GM18868 (cell line): ENCODE measurements around the gene CA11.

Experiments
- ATAC-seq: cut with Tn5 transposase; IDR thresholded peaks from one replicate; pipeline ENCODE4 v1.9.1; 2021; ENCODE audit warnings: mild to moderate bottlenecking, moderate library complexity; ENCODE audit not compliant: unreplicated experiment

The CA11 gene

GRCh38 chr19:48631225-48631624 is 14.8 kb downstream of the CA11 start:
- no peak for ATAC-seq

- no peak for ATAC-seq
Observed at GRCh38 chr19:48630296-48631063, 15.5 kb downstream of the CA11 start.

- no peak for ATAC-seq
Observed at GRCh38 chr19:48629599-48630295, 16.2 kb downstream of the CA11 start.

DNA sequence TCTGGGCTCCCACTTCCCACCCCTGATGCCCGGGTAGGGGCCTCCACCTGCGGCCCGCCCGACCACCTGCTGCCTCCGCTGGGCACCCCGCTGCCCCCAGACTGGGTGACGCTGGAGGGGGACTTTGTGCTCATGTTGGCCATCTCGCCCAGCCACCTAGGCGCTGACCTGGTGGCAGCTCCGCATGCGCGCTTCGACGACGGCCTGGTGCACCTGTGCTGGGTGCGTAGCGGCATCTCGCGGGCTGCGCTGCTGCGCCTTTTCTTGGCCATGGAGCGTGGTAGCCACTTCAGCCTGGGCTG is 16.7 kb downstream of the CA11 start:
- no peak for ATAC-seq

DNA sequence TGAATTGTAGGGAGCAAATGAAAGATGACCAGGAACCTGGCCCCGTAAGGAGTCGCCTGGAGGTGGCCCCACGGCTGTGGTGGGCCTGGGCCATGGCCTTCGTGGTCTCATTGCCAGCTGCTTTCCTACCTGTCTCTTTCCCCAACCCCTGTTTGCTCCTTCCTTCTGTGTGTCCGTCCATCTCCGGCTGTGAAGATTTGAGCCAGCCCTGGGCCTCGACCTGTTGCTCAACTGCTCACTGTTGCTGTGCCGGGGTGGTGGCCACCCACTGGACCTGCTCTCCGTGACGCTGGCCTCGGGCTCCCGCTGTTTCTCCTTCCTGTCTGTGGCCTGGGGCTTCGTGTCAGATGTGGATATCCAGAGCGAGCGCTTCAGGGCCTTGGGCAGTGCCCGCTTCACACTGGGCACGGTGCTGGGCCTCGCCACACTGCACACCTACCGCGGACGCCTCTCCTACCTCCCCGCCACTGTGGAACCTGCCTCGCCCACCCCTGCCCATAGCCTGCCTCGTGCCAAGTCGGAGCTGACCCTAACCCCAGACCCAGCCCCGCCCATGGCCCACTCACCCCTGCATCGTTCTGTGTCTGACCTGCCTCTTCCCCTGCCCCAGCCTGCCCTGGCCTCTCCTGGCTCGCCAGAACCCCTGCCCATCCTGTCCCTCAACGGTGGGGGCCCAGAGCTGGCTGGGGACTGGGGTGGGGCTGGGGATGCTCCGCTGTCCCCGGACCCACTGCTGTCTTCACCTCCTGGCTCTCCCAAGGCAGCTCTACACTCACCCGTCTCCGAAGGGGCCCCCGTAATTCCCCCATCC is 17.3 kb downstream of the CA11 start:
- no peak for ATAC-seq

DNA sequence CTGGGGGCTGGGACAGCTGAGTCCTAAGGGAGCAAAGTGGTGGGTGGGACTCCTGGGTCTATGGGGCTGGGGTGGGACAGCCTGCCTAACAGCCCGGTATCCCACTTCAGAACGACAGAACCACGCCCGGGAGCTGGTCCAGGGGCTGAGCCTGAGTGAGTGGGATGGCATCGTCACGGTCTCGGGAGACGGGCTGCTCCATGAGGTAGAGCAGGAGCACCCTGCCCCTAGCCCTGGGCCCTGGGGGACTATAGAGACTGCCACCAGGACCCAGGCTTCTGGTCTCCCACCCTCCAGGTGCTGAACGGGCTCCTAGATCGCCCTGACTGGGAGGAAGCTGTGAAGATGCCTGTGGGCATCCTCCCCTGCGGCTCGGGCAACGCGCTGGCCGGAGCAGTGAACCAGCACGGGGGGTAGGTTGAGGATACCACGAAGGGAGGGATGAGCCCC is 18.1 kb downstream of the CA11 start:
- no peak for ATAC-seq

GRCh38 chr19:48627201-48627864 is 18.7 kb downstream of the CA11 start:
- ATAC-seq = no peak

DNA sequence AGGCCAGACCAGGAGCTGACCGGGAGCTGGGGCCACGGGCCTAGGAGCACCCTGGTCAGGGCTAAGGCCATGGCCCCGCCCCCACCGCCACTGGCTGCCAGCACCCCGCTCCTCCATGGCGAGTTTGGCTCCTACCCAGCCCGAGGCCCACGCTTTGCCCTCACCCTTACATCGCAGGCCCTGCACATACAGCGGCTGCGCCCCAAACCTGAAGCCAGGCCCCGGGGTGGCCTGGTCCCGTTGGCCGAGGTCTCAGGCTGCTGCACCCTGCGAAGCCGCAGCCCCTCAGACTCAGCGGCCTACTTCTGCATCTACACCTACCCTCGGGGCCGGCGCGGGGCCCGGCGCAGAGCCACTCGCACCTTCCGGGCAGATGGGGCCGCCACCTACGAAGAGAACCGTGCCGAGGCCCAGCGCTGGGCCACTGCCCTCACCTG is 20.1 kb downstream of the CA11 start:
- no peak for ATAC-seq

DNA sequence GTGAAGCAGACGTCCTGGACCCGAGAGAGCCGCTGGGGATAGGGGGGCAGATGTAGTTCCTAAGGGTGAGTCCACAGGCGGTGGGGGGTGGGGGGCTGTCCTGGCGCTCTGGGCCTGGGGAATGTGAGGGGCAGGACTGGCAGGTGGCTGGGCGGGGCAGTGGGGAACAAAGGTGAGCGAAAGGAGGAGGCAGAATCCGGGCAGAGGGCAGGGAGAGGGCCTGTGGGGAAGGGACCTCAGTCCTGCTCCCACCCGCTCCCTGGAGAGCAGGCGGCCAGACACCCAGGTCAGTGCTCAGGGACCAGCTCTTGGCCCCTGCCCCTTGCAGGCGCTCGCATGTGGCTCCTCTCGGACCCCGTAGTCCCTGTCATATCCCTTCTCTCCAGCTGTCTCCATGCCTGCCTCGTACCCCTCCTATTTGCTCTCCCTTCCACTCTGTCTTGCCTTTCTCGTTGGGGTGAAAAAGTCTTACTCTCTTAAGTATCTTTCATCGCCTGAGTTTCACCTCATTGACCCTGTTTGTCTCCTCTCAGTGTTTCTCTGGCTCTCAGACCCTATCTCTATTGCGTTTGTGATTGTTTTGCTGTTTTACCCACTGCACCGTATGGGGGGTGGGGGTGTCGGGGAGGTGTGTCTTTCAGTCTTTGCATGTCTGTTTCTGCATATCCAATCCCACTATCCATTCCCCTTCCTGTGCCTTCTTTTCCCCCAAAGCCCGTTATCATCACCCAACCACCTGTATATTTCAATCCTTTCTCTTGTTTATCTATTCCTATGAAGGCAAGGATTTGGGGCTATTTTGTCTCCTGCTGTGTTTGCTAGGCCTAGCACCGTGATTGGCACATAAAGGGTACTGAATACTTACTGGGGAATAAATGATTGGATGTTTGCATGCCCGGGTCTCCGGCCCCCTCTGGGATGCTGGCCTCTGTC is 20.9 kb downstream of the CA11 start:
- no peak for ATAC-seq

DNA sequence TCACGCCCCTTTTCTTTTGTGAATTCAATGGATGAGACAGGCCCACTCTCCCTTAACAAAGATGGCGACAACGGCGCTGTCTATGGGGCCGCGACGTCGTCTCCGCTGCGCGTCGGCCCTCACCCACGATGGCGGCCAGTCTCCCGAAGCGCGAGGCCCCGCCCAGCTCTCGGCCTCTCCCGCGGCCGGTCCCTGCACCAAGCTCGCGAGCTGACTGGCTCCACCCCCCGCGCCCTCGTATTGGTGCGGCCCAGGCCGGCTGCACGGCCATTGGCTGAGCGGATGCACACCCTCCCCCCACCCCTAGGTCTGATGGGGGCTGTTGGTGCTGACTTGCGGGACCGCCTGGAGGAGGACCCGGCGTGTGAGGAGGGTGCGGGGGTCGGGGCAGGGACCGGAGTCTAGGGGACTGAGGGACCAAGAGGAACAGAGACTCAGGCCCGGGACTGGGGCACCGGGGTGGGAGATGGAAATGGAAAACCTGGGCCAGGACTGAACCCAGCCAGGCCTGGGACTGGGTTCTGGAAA is 21.9 kb downstream of the CA11 start:
- peak; percentile 69 for ATAC-seq

DNA sequence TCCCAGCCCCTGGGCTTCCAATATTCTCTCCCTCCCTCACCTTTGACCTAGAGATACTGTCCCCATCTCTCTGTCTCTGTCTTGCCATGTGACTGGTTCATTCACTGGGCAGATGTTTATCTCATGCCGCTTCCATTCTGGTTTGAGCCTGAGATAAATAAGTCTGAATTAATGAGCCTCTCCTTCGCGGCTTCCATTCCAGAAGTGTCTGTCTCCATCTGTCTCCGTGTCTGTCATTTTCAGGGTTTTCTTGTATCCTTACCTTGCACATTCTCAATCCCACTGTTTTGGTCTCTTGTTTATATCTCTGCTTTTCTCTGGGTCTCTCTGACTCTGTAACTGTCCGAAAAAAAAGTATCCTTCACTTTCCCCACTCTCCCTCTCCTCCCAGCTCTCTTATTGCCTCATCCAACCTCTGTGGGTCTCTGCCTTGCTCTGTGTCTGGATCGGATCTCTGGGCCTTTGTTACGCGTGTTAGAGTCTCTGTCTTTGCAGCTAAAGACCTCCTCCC is 22.4 kb downstream of the CA11 start:
- ATAC-seq = no peak

- ATAC-seq = no peak
Observed at GRCh38 chr19:48619692-48620585, 26.0 kb downstream of the CA11 start.

DNA sequence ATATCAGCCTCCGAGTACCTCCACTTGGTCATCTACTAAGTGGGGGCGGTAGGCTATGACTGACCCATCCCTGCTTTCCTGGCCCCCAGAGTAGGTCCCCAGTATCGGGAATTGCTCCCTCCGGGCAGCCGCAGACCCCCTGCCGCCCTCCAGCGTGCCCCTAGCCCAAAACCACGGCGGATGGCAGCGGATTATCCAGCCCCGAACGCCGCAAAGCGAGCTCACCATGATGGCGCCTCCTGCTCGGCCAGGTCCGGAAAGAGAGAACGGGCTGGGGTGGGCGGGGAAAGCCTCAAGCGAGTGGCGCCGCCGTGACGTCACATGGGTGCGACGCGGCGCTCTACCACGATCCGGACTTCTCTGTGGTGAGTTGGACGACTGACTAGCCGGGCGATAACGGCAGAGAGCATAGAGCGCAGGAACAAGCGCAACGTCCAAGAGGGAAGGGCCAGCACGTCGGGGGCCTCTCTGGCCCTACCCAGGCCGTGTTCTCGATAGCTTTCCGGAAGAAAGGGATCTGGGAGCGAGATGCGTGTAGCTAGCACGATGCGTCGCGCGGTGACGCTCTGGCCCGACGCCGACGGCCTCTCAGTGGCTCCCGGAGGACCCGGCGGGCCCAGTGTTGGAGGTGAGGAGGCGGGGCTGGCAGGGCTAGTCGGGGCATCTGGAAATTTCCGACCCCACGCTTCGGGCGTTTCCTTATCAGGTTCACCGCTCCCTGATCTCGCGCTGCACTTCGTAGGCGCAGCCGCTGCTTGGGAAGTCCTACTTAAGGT is 26.9 kb downstream of the CA11 start, which contains the start of the genes RPL18 and SPHK2:
Gene RPL18 (minus strand): TSS at position 263 of the 776 bp plus-strand sequence. CDS start 35 bp downstream, at position 228.
Gene SPHK2 (plus strand): TSS at position 591 of the 776 bp plus-strand sequence. CDS start 1,009 bp downstream, outside the sequence.
- ATAC-seq = peak; percentile 79

DNA sequence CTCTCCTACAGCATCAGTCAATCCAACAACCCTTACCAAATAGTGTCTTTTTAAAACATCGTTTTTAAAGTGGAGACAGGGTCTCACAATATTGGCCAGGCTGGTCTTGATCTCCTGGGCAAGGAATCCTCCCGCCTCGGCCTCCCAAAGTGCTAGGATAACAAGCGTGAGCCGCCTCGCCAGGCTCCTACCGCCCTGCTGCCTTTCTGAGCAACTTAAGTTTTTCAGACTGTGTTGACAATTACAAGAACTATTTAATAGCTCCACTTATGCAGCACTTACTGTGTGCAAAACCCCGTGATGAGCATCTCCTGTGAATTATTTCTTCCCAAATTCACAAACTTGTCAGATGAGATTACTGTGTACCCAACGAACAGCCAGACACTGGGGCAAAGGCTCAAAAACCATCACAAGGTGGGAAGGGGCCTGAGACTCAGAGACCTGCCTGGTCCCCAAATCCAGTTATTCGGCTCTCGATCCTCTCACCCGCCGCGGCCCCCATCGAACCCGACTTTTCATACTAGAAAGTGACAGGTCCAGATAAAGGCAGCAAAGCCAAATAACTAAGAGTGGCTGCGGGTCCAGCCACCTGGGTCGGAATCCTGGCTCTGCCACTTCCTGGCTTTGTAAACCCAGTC is 27.6 kb downstream of the CA11 start:
- no peak for ATAC-seq

DNA sequence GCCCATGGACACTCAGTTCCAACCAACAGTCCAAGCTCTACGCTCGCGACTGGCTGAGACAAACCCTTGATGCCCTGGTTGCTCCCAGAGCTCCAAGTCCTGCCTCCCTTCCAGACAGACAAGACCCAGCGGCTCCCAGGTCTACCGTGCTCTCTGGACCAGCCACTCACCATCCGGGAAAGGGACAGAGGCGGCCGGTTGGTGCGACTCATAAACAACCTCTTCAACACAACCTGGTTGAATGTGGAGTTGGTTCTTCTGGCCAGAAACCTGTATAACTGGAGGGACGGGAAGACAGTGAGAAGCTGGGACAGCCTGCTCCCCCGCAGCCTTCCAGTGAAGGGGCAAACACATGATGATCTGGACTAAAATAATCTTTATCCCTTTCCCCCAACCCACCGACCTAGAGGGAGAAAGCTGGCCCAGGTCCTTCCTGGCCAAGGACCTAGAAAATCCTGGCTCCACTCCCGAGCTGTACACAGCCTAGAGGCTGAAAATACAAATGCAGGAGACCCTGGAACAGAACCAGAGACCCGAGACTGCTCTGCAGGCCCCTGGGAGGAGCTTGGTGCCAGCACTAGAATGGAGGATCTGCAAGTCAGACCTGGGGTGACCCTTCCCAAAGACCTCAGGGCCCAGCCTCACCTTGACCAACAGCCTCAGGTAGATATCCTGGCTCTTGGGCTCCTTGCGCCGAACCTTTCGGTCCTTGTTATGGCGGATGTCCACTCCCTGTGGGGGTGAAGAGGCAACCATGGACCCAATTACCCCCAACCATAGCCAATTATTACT is 28.6 kb downstream of the CA11 start:
- no peak for ATAC-seq

- ATAC-seq = no peak
Observed at GRCh38 chr19:48616491-48617056, 29.4 kb downstream of the CA11 start.
